IPS-NIHi7 (cell line): ENCODE data around the gene USP8.
"Not testable (repeated sequence)": the region's sequence is repeated elsewhere in the genome, so short reads cannot be mapped to it uniquely, and the experiment has no call there.

Experiments used
- DNase-seq: peaks from one replicate; pipeline ENCODE4 v3.0.0; 2012; ENCODE audit warnings: mixed read lengths; ENCODE audit errors: extremely low spot score

USP8 gene

GRCh38 chr15:50424066-50424890, at the start of gene USP8:
USP8 (plus strand) TSS chr15:50424405; CDS start chr15:50439074, 14,669 bp downstream.
- peak; percentile 99 for DNase-seq

GRCh38 chr15:50377867-50378751, 46.1 kb upstream of the USP8 start:
- DNase-seq = no peak

DNA sequence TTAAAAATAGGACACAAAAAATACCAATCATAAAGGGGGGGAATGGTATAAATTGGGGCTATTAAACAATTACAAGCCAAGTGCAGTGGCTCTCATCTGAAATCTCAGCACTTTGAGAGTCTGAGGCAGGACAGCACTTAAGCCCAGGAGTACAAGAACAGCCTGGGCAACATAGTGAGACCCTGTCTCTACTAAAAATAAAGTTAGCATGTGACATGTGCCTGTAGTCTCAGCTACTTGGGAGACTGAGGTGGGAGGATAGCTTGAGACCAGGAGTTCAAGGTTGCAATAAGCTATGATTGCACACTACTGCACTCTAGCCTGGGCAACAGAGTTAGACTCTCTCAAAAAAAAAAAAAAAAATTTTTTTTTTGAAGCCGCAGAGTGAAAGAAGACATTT, 45.4 kb upstream of the USP8 start:
- DNase-seq = no peak

DNA sequence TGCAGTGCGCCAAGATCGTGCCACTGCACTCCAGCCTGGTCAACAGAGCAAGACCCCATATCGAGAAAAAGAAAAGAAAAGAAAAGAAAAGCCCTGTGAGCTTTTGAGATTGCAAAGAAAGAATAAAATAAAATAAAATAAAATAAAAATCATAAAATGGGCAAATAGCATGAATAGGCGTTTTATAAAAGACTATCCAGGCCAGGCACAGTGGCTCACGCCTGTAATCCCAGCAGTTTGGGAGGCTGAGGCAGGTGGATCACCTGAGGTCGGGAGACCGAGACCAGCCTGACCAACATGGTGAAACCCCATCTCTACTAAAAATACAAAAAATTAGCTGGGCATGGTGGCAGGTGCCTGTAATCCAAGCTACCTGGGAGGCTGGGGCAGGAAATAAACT, 44.8 kb upstream of the USP8 start:
- DNase-seq = not testable (repeated sequence)

GRCh38 chr15:50380089-50380488, 44.1 kb upstream of the USP8 start:
- no peak for DNase-seq

- DNase-seq = no peak
Observed at GRCh38 chr15:50381438-50381837, 42.8 kb upstream of the USP8 start.

DNA sequence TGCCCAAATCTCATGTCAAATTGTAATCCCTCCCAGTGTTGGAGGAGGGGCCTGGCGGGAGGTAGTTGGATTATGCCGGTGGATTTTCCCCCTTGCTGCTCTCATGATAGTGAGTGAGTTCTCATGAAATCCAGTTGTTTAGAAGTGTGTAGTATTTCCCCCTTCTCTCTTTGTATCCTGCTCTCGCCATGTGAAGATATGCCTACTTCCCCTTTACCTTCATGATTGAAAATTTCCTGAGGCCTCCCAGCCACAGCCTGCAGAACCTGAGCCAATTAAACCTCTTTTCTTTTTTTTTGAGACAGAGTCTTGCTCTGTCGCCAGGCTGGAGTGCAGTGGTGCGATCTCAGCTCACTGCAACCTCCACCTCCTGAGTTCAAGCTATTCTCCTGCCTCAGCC, 41.8 kb upstream of the USP8 start:
- not testable (repeated sequence) for DNase-seq

DNA sequence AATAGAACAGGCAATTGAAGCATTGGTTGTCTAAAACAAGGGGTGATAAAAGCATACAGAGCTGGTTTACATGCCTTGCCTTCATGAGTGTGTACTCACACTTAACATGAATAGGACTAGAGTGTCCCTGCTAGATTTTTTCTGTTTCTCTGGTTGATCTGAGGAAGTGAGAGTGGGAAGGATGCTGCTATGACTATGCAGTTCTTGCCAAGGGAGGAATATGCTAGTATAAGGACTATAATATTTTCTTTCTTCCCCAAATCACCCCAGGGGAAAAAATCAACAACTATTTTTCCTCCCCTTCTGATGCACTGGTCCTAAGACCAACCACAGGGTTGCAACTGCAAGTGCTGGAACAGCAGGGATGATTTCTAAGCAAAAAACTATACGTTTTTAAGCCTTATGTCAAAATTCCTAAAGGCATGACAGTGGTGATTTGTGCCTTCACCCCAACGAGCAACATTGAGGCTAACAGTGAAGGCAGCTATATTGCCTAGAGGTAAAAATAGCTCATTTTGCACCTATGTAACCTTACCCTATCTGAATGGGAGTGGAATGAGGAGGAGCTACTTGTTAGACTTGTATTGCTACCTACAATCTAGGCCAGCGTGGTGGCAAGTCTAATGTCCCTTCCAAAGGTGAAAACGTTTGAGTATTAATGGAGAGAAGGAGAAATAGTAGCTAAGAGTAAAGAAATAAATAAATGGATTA, 33.5 kb upstream of the USP8 start:
- DNase-seq = no peak

DNA sequence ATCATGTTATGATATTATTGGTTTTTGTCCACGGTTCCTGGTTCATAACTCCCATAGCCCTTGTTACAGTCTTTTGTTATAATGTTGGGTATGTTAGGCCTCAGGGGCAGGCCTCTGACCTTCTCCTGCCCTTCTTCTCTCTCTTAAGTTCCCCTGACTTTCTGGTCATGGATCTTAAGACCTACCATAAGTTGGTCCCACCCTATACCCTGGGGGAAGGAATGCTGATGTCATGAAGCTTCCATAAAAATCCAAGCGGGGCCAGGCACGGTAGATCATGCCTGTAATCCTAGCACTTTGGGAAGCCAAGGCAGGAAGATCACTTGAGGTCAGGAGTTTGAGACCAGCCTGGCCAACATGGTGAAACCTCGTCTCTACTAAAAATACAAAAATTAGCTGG, 32.6 kb upstream of the USP8 start:
- not testable (repeated sequence) for DNase-seq

DNA sequence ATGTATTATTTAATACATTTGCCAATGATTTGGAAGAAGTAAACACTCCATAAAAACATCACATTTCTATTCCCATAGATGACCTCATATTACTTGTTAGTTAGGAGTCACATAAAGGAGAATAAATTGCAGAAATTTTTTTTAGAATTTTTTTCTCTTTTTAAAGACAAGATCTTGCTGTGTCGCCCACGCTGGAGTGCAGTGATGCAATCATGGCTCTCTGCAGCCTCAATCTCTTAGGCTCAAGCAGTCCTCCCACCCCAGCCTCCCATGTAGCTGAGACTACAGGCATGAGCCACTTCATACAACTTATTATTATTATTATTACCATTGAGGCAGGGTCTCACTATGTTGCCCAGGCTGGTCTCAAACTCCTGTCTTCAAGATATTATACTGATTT, 12.3 kb upstream of the USP8 start:
- no peak for DNase-seq

DNA sequence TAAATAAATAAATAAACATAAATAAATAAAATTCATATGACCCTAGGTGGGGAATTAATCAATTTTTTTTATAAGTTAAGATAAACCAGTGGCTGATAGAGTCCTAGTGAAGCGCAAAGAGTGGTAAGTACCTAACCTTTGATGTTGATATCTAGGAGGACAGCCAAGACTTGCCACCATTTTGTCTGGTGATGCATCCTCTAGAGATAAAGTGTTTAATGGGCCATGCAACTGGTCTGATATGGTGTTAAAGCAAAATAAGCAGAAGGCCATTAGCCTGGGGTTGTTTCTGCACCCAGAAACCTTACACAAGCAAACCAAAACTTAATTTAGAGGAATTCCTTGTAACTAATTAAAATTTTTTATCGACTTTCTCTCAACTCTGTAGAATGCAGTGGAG, 9.6 kb upstream of the USP8 start:
- no peak for DNase-seq

- DNase-seq = peak; percentile 13
Observed at GRCh38 chr15:50415752-50416404, 8.3 kb upstream of the USP8 start.

DNA sequence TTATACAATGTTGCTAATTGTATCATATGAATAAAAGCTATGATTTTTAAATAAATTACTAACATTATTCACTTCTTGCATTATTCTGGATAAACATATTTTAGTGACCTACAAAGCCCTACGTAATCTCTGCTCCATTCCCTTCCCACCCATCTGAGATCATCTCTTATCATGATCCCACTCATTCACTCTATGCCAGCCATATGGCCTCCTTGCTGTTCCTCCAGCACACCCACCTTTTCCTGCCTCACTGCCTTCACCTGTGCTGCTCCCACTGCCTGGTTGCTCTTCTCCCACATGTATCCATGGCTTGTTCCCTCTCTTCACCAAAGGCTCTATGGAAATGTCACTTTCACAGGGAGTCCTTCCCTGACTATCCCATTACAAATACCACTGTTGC, 7.3 kb upstream of the USP8 start:
- DNase-seq = no peak

DNA sequence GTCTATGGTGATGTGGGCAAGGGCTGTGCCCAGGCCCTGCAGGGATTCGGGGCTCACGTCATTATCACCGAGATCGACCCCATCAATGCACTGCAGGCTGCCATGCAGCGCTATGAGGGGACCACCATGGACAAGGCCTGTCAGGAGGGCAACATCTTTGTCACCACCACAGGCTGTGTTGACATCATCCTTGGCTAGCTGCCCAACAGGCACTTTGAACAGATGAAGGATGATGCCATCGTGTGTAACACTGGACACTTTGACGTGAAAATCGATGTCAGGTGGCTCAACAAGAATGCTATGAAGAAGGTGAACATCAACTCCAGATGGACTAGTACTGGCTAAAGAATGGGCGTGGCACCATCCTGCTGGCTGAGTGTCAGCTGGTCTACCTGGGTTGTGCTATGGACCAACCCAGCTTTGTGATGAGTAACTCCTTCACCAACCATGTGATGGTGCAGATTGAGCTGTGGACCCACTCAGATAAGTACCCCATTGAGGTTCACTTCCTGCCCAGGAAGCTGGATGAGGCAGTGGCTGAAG, 6.1 kb upstream of the USP8 start:
- no peak for DNase-seq

DNA sequence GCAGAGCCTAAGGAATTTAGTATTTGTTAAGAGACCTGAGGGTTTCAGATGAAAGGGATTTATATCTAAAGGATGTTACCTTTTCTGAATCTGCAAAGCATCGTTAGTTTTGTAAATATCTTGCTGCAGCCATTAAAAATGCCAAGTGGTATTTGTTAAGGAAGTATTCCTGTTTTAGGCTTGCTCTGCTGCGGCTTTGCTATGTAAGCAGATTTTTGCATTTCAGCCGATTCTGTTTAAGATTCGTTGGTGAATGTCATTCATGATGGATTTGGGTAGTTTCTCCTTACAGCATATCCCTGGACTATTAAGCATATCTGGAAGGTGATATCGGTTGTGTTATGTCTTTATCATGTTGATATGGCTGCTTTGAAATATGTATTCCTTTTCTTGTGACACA, 1.0 kb downstream of the USP8 start:
- no peak for DNase-seq

GRCh38 chr15:50425678-50426246, 1.6 kb downstream of the USP8 start:
- DNase-seq = not testable (repeated sequence)

DNA sequence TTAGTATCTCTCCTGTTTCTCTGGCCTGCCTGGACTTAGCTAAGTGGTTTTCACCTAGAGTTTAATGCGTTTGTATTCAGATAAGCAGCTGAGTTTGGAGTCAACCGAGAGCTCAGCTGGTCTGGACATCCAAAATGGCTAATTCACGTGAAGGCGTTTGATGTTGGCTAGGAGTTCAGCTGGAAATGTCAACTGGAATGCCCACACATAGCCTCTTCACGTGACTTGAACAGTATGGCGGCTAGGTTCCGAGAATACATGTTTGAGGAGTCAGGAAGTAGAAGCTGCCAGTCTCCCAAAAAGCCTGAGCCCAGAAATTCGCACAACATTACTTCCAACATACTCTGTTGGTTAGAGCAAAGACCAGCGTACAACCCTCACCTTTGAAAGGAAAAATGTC, 2.2 kb downstream of the USP8 start:
- DNase-seq = no peak

GRCh38 chr15:50431204-50431603, 7.0 kb downstream of the USP8 start:
- no peak for DNase-seq

- no peak for DNase-seq
Observed at GRCh38 chr15:50432230-50432629, 8.0 kb downstream of the USP8 start.

DNA sequence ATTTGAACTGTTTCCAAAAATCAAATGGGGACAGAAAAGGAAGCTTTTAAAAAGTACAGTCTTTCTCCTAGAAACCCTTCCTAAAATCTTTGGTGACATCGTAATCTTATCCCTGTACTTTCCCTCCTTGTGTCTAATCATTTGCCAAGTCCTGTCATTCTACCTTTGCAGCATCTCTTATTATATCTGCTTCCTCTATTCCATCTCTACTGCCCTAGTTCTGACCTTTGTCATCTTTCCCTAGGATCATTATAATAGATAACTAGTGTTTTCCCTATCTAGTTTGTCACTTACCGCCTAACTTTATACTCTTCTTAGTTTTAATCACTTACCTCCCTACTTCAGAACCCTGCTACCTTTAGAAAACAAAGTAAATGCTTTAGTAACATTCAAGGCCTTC, 11.6 kb downstream of the USP8 start:
- no peak for DNase-seq

DNA sequence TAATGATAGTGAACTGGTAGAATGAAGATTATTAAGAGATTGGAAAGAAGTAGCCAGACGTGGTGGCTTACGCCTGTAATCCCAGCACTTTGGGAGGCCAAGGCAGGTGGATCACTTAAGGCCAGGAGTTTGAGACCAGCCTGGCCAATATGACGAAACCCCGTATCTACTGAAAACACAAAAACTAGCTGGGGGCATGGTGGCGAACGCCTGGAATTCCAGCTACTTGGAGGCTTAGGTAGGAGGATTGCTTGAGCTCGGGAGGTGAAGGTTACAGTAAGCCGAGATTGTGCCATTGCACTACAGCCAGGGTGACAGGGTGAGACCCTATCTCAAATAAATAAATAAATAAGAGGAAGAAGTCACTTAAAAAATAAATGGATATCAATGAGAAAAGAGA, 14.0 kb downstream of the USP8 start:
- DNase-seq = no peak
